Hematopoietic multipotent progenitor cell (in vitro differentiated cells): ENCODE data around the gene GARNL3. TPM values are rescaled to one million over a fixed set of nuclear protein-coding genes. Genes with fewer than 3 reads are reported as not detected.

ENCODE experiments used
- DNase-seq, 3 donors: peaks; one replicate each; pipeline ENCODE4 v3.0.0-alpha.2; 2011 to 2015; ENCODE audit warnings: low read depth in 2 of 3, low spot score in 2 of 3
- total RNA-seq: library from RNA; depleted of rRNA; stranded (reverse); fragments of >200 nt; gene quantifications from one replicate; pipeline ENCODE4 v1.2.3, GENCODE V29; 2012

The GARNL3 gene
- total RNA-seq, 1 donor: 1.3 TPM

DNA sequence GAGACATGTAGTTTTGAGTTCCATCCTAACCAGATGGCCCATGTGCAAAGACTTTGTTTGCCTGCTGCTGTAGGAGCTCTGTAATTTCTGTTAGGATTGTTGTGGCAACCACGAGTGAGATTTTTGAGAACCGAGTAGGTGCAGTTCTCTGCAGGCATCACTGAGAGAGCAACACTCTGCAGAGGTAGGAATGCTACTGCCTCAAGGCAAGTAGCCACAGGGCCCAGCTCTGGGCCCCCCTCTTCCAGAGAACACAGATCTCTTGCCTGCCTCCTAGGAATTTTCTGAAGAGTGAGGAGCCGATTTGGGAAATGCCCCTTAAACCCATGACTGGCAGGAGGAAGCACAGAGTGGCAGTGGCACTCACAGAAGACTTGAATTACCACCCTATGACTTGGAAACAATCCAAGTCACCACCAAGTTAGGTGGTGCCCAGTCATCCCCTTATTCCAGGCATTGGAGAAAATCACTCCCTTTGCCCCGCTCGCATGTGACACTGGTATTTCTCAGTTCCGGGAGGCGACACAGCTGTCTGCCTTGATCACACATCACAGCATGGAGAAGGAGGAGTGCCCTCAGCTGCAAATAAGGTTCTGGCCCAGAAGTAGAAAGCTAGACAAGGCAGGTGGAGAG lies 79.9 kb downstream of the GARNL3 start:
- DNase-seq: no peak

DNA sequence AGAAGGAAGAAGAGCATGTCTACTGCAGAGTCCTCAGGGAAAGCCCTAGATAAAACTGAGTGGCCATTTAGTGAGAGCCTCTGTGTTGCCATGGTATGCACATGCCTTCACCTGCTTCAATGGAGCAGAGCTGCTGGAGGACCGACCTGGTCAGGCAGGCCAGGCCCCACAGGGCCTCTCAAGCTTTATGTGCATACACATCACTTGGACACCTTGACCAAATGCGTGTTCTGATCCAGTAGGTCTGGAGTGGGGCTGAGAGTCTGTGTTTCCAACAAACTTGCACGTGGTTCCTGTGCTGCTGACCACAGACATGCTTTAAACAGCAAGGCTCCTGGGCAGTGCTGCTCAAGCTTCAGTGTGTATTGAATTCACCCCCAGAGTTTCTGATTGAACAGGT lies 81.0 kb downstream of the GARNL3 start:
- no peak for DNase-seq

DNA sequence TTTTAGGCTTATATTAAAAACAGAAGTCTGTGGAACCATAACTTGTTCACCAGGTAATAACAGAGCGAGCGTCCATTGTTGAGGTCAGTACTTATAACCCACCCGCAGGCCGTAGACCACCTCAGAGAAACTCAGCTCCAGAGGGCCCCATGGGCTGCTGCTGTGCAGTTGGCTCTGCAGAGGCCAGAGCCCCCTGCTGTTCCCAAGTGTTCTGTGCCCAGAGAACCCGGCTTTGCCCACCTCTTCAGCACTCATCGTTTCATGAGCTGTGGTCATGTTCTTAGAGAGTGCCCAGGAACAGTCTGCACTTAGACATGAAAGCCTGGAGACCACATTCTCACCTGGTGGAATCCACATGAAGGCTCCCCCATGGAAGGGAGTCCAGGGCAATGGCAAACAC lies 82.0 kb downstream of the GARNL3 start:
- DNase-seq: no peak

DNA sequence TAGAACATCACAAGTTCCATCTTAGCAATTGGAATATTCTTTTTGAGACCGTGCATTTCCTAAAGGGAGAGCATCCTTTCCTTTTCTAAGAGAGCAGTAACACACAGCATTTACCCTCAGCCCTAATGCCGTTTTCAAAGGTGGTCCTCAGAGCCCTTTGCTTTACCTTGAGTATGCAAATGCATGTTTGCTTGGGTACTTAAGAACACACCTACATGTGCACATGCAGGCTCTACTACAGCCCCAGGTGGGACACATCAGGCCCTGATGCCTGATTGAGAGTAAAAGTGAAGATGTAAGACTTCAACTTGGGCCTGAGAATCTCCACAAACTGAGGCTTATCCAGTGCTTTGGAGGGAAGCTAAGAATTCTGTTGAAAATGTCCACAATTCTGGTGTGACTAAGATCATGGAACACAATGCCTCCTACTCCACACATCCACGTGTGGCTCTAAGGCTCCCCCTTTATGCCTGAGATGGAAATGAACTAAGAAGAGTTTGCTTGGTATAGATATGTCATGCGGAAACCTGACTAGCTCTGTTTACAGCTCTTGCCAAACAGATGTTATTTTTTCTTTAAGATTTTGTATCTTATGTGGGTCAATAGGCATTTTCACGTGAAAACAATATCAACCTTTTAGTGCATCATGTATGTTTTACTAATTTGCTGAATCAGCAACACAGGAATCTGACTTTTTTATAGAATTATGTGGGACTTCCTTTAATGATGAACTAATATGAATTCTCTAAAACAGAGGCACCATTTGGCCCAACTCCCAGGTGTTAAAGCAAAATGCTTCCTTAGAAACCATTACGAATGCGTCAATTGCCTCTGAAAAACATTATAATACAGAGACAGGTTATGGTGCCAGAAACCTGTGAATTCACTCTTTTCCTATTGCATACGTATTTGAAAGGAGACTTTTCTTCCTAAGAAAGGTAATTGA lies 83.5 kb downstream of the GARNL3 start:
- no peak for DNase-seq

DNA sequence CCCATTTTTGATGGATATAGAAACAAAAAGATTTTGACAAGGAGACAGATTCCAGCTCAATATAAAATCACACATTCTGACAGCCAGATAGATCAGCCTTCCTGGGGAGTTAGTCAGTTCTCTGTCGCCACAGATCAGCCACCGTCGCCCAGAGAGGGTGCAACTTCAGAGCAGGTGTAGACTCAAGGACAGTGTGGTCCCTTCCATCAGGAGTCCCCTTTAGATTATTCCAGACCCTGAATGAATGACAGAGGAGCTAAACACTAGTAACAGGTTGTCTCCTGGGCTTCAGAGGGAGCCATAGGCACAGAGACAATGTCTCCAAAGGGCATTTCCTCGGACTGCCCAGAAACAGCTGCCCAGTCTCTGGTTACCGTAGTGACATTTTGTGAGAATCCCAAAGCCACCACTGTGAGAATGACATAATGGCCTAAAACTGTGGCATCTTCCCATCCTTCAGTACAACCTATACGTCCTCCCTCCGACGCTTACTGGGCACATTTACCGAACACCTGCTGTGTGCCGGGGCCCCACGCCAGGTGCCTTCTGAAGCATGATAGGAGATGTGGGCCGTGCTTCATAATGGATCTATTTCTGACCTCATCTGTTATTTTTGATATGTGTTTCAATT lies 85.0 kb downstream of the GARNL3 start:
- DNase-seq: no peak

DNA sequence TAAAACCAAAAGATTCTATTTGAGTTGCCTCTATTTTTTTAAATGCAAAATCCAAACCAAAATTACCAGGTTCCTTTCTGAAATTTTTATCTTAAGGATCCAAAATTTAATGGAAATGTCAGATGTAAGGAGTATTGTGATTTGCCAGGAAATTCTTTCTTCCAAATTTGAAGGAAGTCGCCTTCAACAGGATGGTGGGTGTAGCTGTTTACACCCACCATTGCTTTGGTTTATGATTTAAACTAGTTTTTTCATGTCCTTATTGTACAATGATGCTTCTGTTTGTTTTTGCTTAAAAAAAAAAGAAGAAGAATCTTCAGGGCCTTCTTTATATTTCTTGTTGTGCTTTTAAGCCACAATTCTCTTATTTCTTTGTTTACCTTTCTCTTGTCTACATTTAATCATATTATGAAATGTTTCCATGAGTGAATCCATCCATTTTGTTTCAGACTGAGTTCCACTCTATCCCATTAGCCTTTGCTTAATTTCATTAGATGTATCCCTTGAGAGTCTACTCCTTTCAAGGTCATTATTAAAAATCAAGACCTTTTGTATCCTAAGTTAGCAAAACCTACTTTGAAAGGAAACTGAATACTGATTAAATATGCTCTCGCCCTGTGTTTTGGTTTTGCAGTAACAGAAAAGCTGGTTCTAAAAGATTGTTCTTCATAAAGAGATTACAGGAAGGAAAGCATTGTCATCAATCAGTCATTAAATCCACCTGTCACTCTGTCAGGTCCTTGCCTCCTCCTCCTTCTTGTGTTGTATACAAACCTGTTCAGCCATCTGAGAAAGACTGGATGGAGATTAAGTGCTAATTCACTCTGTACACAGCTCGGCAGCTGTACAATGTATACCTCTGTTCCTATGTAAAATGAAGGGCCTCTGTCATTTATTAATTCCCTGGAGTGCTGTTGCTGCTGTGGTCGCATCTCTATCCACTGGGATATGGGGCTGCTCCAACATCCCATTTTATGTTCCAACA lies 86.9 kb downstream of the GARNL3 start:
- DNase-seq: no peak

DNA sequence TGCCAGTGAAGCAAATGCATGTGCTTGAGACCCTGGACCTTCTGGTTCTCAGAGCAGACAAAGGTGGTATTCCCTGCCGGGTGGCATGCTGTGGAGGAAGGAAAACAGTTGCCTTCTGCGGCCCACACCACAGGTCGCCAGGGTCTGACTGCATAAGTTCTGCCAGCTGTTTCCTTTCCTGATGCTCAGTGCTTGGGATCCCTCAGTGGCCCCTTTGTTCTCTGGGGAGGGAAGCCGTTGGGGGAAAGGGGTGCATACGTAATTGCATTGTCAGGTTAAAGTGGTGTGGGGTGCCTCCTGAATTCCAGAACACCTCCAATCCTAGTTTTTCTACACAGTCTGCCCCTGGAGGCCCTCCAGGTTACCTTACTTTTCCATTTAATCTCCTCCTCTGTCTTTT lies 89.3 kb downstream of the GARNL3 start:
- DNase-seq: peak in 1 of 3 donors; percentile 42

DNA sequence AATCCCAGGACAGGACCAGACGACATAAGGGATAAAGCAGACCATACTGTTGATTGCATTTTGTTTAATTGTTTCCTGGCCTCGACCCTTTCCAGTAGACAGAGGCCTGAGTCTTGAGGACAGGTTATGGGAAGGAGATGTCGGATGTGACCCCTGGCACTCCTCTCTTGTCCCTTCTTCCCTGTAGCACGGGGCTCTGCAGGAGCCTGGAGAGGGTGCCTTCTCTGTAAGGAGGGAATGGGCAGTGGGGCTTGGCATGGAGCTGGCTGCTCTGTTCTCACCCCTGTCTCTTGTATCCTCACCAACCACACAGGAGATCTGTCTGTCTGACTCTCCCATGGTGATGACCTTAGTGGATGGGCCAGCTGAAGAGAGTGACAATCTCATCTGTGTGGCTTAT lies 92.3 kb downstream of the GARNL3 start:
- DNase-seq: no peak

DNA sequence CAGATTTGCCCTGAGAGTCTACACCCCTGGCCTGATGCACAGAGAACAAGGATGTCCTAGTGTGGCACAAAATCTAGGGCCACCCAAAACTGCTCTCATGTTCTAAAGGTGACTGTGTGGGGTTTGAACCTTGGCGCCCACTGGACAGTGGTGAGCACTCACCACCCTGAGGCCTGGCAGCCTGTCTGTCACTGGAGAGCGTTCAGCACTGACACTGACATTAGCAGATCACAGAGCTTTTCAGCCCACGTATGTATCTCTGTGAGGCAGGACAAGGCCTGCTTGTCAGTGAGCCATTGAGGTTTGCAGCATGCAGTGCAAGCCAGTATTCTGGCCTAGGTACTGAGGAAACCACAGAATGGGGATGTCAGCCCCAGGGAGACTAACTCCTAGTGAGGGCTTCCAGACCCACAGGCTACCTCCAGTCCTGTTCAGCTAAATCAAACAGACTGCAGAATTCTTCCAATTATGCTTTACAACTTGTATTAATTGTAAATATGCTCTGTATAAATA lies 93.5 kb downstream of the GARNL3 start:
- no peak for DNase-seq

DNA sequence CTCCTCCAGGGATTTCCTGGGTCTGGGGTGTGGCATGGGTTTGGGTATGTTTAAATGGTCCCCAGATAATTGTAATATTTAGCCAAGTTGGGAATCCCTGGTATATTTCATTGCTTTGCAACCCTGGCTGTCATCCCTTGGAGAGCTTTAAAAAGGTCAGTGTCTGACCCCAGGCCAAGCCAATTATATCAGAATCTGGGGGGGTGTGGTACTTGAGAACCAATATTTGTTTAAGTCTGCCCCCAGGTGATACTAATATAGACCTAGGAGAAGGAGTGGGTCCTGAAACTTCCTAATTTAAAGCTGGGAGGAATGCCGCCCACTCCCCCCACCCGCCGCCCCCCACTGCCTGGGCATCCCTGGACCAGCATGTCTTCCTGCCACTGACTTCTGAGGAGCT lies 94.2 kb downstream of the GARNL3 start:
- no peak for DNase-seq

DNA sequence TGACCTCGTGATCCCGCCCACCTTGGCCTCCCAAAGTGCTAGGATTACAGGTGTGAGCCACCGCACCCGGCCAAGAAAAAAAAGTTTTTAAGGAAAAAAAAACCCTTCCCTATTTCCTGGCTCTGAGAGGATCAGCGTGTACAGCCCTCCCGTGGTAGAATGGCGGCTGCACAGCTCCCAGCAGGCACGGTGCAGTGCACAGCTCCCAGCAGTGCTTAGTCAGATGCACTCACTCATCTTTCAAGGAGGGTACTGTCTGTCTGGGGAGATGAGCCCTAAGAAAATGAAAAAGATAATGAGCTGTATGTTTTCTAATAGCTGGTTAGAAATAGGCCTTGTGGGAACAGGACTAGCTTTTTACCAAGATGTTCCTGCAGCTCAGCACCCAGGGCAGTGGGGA lies 95.7 kb downstream of the GARNL3 start:
- DNase-seq: no peak

DNA sequence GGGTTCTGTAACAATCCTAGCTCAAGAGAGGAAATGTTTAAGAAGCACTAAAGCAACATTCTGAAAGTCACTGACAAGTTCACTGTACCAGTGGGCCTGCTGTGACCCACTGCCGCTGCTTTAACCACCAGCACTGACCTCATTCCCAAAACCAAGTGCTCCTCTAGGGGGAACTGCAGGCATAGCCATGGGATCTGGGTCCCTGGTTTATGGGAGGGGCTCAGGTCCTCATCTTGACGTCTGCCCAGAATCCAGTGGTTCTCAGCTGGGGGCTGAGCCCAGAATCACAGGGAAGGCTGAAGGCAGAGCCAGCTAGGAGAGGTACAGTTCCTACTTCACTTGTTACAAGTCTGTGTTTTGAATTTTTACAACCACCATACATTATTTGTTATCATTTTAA lies 96.3 kb downstream of the GARNL3 start:
- no peak for DNase-seq

DNA sequence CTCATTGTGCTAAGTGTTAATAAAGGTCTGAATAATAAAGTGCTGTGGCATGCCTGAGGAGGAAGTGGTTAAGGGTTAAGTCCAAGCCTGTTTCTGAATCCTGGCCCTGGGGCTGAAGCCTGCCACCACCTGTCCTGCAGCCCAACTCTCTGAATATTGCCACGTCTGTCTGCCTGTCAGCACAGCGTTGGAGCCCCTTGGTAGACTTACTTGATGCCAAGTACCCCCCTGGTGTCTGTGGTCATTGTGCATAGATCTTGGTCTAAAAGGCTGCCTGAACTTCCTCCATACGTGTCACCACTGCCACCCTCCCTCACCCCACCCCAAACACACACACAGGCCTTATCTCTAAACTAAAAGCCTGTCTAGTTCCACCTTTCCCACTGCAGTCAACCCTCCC lies 97.0 kb downstream of the GARNL3 start:
- DNase-seq: peak in 2 of 3 donors; percentile 56 to 75

DNA sequence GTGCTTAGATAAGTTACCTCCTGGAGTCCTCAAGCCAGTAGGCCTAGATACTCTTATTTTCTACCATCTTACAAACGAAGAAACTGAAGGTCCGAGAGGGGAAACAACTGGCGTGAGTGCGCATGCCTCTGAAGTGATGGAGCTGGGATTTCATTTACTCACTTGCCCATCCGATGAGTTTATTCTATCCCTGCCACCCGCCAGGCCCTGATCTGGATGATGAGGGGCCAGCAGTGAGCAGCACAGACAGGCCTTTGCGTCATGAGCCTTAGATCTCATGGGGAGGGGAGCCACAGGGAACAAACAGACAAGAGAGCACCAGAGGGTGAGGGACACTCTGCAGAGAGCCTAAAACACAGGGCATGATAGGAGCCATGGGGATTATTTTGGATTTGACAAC lies 98.3 kb downstream of the GARNL3 start:
- DNase-seq: no peak

DNA sequence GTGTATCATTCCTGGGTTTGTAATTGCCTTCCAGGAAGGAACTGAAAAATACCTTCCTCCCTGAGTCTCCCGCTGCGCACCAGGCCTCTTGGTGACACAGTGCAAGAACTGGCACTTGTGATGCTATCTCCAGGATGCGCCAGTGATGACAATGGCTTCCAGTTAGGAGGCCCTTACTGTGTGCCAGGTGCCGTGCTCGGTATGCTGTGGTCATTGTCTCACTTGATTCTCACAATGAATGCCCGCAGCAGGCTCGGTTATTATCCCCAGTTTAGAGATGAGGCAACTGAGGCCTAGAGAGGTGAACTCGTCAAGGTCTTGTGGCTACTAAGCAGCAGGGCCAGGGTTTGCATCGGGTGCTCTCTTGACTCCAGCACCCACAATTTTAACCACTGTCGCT lies 100.9 kb downstream of the GARNL3 start:
- DNase-seq: no peak

DNA sequence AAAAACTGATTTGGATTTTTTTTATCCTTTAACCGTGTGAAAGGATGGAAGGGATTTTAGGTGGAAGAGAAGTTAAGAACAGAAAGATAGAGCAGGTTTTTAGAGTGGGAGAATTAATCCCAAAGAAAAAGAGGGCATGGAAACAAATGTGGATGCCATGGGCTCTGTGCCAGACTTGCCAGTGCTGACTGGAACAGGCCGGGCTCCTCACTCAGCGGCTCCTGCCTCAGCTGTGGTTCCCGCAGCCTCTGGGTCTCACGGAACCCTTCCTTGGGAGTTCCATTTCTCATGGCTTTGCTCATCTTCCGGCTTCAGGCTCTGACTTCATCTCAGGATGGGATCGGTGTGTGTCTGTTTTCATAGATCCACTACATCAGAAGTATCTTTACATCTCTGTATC lies 102.0 kb downstream of the GARNL3 start:
- no peak for DNase-seq

DNA sequence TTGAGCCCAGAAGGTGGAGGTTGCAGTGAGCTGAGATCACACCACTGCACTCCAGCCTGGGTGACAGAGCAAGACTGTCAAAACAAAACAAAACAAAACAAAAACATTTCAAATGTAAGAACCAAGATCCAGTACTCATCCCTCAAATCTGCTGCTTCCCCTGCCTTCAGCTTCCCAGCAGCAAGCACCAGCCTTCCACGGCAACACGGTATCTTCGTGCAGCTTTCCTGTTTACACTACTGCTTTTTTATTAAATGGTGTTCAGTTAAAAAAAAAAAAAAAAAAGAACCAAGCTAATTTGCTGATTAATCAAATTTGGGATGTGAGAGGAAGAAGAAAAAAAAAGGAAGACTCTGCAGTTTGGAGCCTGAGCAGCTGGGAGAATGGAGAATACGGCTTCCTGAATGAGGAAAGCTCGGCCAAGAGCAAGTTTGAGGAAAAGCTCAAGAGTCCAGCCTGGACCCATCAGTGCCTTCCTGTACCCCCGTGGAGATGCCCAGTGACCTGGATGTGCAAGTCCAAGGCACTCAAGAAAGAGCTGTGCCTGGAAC lies 104.4 kb downstream of the GARNL3 start:
- DNase-seq: no peak

DNA sequence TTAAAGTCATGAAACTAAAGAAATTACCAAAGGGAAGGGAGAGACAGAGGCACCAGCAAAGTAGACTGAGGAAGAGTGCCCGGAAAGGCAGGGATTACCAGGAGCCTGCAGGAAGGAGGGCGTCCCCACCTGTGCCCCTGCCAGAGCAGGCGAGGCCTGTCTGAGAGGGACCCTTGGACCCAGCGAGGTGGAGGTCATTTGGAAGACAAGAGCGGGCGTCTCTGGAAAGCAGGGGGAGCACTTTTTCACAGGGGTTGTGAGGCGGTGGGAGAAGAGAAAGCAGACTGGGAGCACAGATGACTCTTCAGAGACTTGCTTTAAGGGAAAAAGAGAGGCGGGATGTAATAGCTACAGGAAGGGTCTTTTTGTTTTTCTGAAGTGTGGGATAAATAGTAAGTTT lies 104.9 kb downstream of the GARNL3 start:
- DNase-seq: no peak

DNA sequence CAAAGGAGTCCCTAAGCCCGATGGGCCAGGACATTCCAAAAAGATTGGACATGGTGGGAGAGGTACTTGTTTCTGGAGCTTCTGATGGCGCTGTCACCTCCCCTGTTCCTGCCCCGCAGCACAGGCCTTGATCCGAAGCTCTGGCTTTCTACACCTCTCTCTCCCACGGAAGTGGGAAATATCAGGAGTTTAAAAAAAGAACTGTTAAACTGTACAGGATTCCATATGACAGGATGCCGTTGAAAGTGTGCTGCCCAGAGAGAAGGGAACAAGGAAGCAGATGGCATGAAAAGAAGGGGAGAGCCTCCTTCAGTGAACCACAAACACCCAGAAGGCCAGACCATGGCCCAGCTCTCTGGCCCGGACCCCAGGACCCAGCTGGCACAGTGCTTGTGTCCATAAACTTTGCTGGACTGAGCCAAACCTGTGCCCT lies 105.6 kb downstream of the GARNL3 start:
- DNase-seq: no peak
